H9 (cell line): ENCODE data around the gene SLC17A5. TPM values are rescaled to one million over a fixed set of nuclear protein-coding genes. Genes with fewer than 3 reads are reported as not detected.

Source experiments
- DNase-seq: peaks from one replicate; pipeline ENCODE4 v3.0.0-alpha.2; 2017
- H2AFZ ChIP-seq: one replicate; pipeline ENCODE4 v1.6.1; 2013; ENCODE audit warnings: mild to moderate bottlenecking, low read length, control low read depth, moderate library complexity
- H2AK5ac ChIP-seq: 2 replicates; pipeline ENCODE4 v1.6.1; 2013; ENCODE audit warnings: low read length, control low read depth, mixed read lengths; ENCODE audit not compliant: insufficient read length
- H2BK120ac ChIP-seq: one replicate; pipeline ENCODE4 v1.6.1; 2013; ENCODE audit warnings: low read depth, mild to moderate bottlenecking, low read length, control low read depth, inconsistent platforms; ENCODE audit not compliant: poor library complexity, severe bottlenecking
- H2BK12ac ChIP-seq: 2 replicates; pipeline ENCODE4 v1.6.1; 2013; ENCODE audit warnings: low read length, control low read depth, mixed read lengths, low read depth; ENCODE audit not compliant: insufficient read length
- H2BK15ac ChIP-seq: 2 replicates; pipeline ENCODE4 v1.6.1; 2013; ENCODE audit warnings: low read depth, low read length, control low read depth
- H2BK20ac ChIP-seq: one replicate; pipeline ENCODE4 v1.6.1; 2013; ENCODE audit warnings: low read depth, mild to moderate bottlenecking, low read length, control low read depth, inconsistent platforms; ENCODE audit not compliant: poor library complexity, severe bottlenecking
- H2BK5ac ChIP-seq: 2 replicates; pipeline ENCODE4 v1.6.1; 2013; ENCODE audit warnings: low read length, control low read depth, mixed read lengths; ENCODE audit not compliant: insufficient read length
- H3K14ac ChIP-seq: 2 replicates; pipeline ENCODE4 v1.6.1; 2013; ENCODE audit warnings: low read length, control low read depth; ENCODE audit not compliant: insufficient read depth
- H3K18ac ChIP-seq: 2 replicates; pipeline ENCODE4 v1.6.1; 2013; ENCODE audit warnings: low read depth, mild to moderate bottlenecking, mixed read lengths, low read length, control low read depth; ENCODE audit not compliant: insufficient read length
- H3K23ac ChIP-seq: 2 replicates; pipeline ENCODE4 v1.6.1; 2013; ENCODE audit warnings: low read length, control low read depth, mixed read lengths, low read depth; ENCODE audit not compliant: insufficient read length
- H3K23me2 ChIP-seq: 2 replicates; pipeline ENCODE4 v1.6.1; 2013; ENCODE audit warnings: low read depth, mild to moderate bottlenecking, mixed read lengths, low read length, control low read depth; ENCODE audit not compliant: insufficient read length, poor library complexity, severe bottlenecking
- H3K27ac ChIP-seq: 2 replicates; pipeline ENCODE4 v1.5.1; 2013; ENCODE audit warnings: low read length, control low read depth, mixed read lengths, low read depth; ENCODE audit not compliant: insufficient read length
- H3K27me3 ChIP-seq: 2 replicates; pipeline ENCODE4 v1.6.1; 2013; ENCODE audit warnings: low read length, control low read depth, inconsistent platforms; ENCODE audit not compliant: insufficient read depth
- H3K4ac ChIP-seq: 2 replicates; pipeline ENCODE4 v1.6.1; 2013; ENCODE audit warnings: low read depth, mild to moderate bottlenecking, control low read depth, inconsistent platforms, low read length, moderate library complexity
- H3K4me1 ChIP-seq: 2 replicates; pipeline ENCODE4 v1.6.1; 2013; ENCODE audit warnings: low read length, control low read depth, inconsistent platforms; ENCODE audit not compliant: insufficient read depth
- H3K4me2 ChIP-seq: 2 replicates; pipeline ENCODE4 v1.6.1; 2013; ENCODE audit warnings: low read length, control low read depth, mixed read lengths; ENCODE audit not compliant: insufficient read length, insufficient read depth
- H3K56ac ChIP-seq: 2 replicates; pipeline ENCODE4 v1.6.1; 2013; ENCODE audit warnings: low read depth, mild to moderate bottlenecking, mixed read lengths, low read length, control low read depth; ENCODE audit not compliant: insufficient read length
- H3K79me1 ChIP-seq: 2 replicates; pipeline ENCODE4 v1.6.1; 2013; ENCODE audit warnings: low read depth, mild to moderate bottlenecking, moderate library complexity, low read length, control low read depth, inconsistent platforms; ENCODE audit not compliant: insufficient read depth, poor library complexity, severe bottlenecking
- H3K79me2 ChIP-seq: 2 replicates; pipeline ENCODE4 v1.6.1; 2013; ENCODE audit warnings: low read length, control low read depth, inconsistent platforms; ENCODE audit not compliant: insufficient read depth
- H3K9ac ChIP-seq: 2 replicates; pipeline ENCODE4 v1.6.1; 2013; ENCODE audit warnings: low read length, control low read depth, mixed read lengths; ENCODE audit not compliant: insufficient read length; ENCODE audit errors: extremely low read depth
- H3K9me3 ChIP-seq: one replicate; pipeline ENCODE4 v1.6.1; 2013; ENCODE audit warnings: low read depth, low read length, inconsistent platforms; ENCODE audit not compliant: control insufficient read depth
- H3T11ph ChIP-seq: one replicate; pipeline ENCODE4 v1.6.1; 2013; ENCODE audit warnings: mild to moderate bottlenecking, low read length, control low read depth, inconsistent platforms
- H4K20me1 ChIP-seq: one replicate; pipeline ENCODE4 v1.6.1; 2013; ENCODE audit not compliant: control insufficient read depth, insufficient read length, insufficient read depth
- H4K5ac ChIP-seq: 2 replicates; pipeline ENCODE4 v1.6.1; 2013; ENCODE audit warnings: low read depth, mild to moderate bottlenecking, mixed read lengths, low read length, control low read depth; ENCODE audit not compliant: insufficient read length
- H4K8ac ChIP-seq: replicated peaks from 2 replicates; pipeline ENCODE4 v1.6.1; 2013; ENCODE audit warnings: low read length, control low read depth, mixed read lengths, low read depth; ENCODE audit not compliant: insufficient read length
- H4K91ac ChIP-seq: 2 replicates; pipeline ENCODE4 v1.6.1; 2013; ENCODE audit warnings: low read depth, mild to moderate bottlenecking, moderate library complexity, mixed read lengths, low read length, control low read depth; ENCODE audit not compliant: insufficient read length
- H3K27ac Mint-ChIP-seq, 3 experiments: 2 replicates in 2 of 3; 3 replicates in 1 of 3; pipeline ENCODE4 v1.8.0; 2020 to 2021; ENCODE audit warnings: mixed read lengths in 3 of 3, mild to moderate bottlenecking in 1 of 3, moderate library complexity in 1 of 3
- H3K27me3 Mint-ChIP-seq: 2 replicates; pipeline ENCODE4 v1.8.0; 2021; ENCODE audit warnings: low read depth, mild to moderate bottlenecking, moderate library complexity, mixed read lengths
- H3K36me3 Mint-ChIP-seq, 3 experiments: 2 replicates in 2 of 3; 3 replicates in 1 of 3; pipeline ENCODE4 v1.8.0; 2020 to 2021; ENCODE audit warnings: low read depth in 3 of 3, mixed read lengths in 3 of 3; ENCODE audit not compliant: insufficient read depth in 1 of 3
- H3K4me1 Mint-ChIP-seq, 2 experiments: 2 replicates each; pipeline ENCODE4 v1.8.0; 2020; ENCODE audit warnings: mixed read lengths in 2 of 2
- H3K4me3 Mint-ChIP-seq, 2 experiments: 2 replicates in 1 of 2; 3 replicates in 1 of 2; pipeline ENCODE4 v1.8.0; 2020 to 2021; ENCODE audit warnings: mild to moderate bottlenecking in 2 of 2, mixed read lengths in 2 of 2, moderate library complexity in 1 of 2
- H3K9me3 Mint-ChIP-seq, 2 experiments: 2 replicates in 1 of 2; 3 replicates in 1 of 2; pipeline ENCODE4 v1.8.0; 2020; ENCODE audit warnings: mild to moderate bottlenecking in 2 of 2, mixed read lengths in 2 of 2, moderate library complexity in 1 of 2
- total RNA-seq: library from RNA; stranded (reverse); gene quantifications from 2 replicates; pipeline ENCODE4 v1.2.1, GENCODE V29; 2021
- TF ChIP-seq, protein P1 (sequence below): fragments of 200-600 bp; sonication (generic); conservative IDR thresholded peaks from 3 replicates; pipeline ENCODE4 v1.8.0; 2021; ENCODE audit warnings: antibody characterized with exemption, mild to moderate bottlenecking

The SLC17A5 gene
- total RNA-seq, 1 experiment from 2014 or later: 8.9 TPM

DNA sequence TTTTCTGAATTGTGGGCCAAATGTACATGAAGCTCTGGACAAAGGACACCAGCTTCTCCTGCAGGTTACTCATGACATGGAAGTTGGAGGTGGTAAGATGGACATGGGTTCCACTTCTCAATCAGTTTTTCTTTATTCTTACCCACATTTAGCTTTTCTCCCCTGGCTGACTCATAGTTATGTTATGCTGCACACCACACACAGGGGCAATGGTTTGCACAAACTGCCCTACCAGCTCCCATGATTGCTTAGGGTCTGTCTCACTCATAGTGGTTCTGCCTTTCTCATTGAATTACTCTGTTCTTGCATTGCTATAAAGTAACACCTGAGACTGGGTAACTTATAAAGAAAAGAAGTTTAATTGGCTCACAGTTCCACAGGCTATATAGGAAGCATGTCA is 37.7 kb upstream of the SLC17A5 start:
- no peak for DNase-seq
- Histone ChIP-seq H4K5ac (no peak overlapping the region), H3K79me1 (no peaks in the 10 kb centered on the region), H3K79me2 (no peaks in the 10 kb centered on the region), H3K14ac (no peak overlapping the region), H2BK20ac (no peak overlapping the region), H2AFZ (no peak overlapping the region), H2BK12ac (no peak overlapping the region), H2BK5ac (no peak overlapping the region), H3K27ac (no peak overlapping the region), H3K23me2 (no peaks in the 10 kb centered on the region), H3K9me3 (no peaks in the 10 kb centered on the region), H3K4me2 (no peak overlapping the region), H3K18ac (no peak overlapping the region), H3K27me3 (no peaks in the 10 kb centered on the region), H2BK120ac (no peak overlapping the region), H4K8ac (no peak overlapping the region), H3K23ac (no peak overlapping the region), H3K4me1 (no peaks in the 10 kb centered on the region; the same call in 1 of the 2 replicates), H4K20me1 (no peaks in the 10 kb centered on the region), H3K9ac (no peak overlapping the region), H2BK15ac (no peak overlapping the region), H3K56ac (no peak overlapping the region), H2AK5ac (no peak overlapping the region), H3T11ph (no peak overlapping the region), H4K91ac (no peak overlapping the region), H3K4ac (no peak overlapping the region)
- Mint-ChIP-seq H3K4me3 (no peak overlapping the region), H3K36me3 (peaks cover 3 to 10% (median 4%) of the 10 kb centered on the region in 3 experiments; a peak in 4 of 7 replicates), H3K4me1 (peaks cover 19 to 20% of the 10 kb centered on the region in 2 experiments), H3K27me3 (peaks cover 18% of the 10 kb centered on the region), H3K27ac (no peak overlapping the region; a peak in 1 of 7 replicates), H3K9me3 (peaks cover 5 to 9% of the 10 kb centered on the region in 2 experiments; a peak in 4 of 5 replicates)
- TF ChIP-seq, protein P1, sequence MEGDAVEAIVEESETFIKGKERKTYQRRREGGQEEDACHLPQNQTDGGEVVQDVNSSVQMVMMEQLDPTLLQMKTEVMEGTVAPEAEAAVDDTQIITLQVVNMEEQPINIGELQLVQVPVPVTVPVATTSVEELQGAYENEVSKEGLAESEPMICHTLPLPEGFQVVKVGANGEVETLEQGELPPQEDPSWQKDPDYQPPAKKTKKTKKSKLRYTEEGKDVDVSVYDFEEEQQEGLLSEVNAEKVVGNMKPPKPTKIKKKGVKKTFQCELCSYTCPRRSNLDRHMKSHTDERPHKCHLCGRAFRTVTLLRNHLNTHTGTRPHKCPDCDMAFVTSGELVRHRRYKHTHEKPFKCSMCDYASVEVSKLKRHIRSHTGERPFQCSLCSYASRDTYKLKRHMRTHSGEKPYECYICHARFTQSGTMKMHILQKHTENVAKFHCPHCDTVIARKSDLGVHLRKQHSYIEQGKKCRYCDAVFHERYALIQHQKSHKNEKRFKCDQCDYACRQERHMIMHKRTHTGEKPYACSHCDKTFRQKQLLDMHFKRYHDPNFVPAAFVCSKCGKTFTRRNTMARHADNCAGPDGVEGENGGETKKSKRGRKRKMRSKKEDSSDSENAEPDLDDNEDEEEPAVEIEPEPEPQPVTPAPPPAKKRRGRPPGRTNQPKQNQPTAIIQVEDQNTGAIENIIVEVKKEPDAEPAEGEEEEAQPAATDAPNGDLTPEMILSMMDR: no peak
